Lower leg skin (tissue), 3 donors: ENCODE data around the gene EPHA6.

Experiments
- CTCF ChIP-seq, 3 donors: fragments of 450-650 bp; IDR thresholded peaks; one replicate each; pipeline ENCODE4 v1.5.1; 2016; ENCODE audit warnings: antibody characterized with exemption in 3 of 3, mild to moderate bottlenecking in 3 of 3, moderate library complexity in 2 of 3
- POLR2A ChIP-seq, 2 donors: fragments of 450-650 bp; IDR thresholded peaks; one replicate each; pipeline ENCODE4 v1.6.1; 2016 to 2017; ENCODE audit warnings: antibody characterized with exemption in 2 of 2, mild to moderate bottlenecking in 1 of 2, moderate library complexity in 1 of 2

- TF ChIP-seq CTCF (IDR thresholded peaks at IDR 0.05) (no peak), POLR2A (IDR thresholded peaks at IDR 0.05) (no peak)
These were observed 464.1 kb downstream of the EPHA6 start for GRCh38 chr3:97278506-97278905.
